NCI-H82 treated with DMSO at 0.1 percent for 48 hours (cell line): ENCODE measurements around the gene PHLDB2.

Source experiments
- DNase-seq: peaks from one replicate; lab custom pipeline; 2025; ENCODE audit not compliant: unreplicated experiment; lab: John Stamatoyannopoulos, UW

The PHLDB2 gene

GRCh38 chr3:111956995-111957734 is 98.1 kb downstream of the PHLDB2 start:
- DNase-seq, result no peak

GRCh38 chr3:111961461-111962164 is 102.5 kb downstream of the PHLDB2 start:
- no peak for DNase-seq

GRCh38 chr3:111963424-111963823 is 104.4 kb downstream of the PHLDB2 start:
- no peak for DNase-seq

- no peak for DNase-seq
Observed at GRCh38 chr3:111965484-111965883, 106.4 kb downstream of the PHLDB2 start.

- no peak for DNase-seq
Observed at GRCh38 chr3:111967068-111967467, 108.0 kb downstream of the PHLDB2 start.

GRCh38 chr3:111967651-111968274 is 108.7 kb downstream of the PHLDB2 start:
- peak; percentile 80 for DNase-seq

- DNase-seq, result no peak
Observed at GRCh38 chr3:111968319-111969054, 109.4 kb downstream of the PHLDB2 start.

- DNase-seq, result no peak
Observed at GRCh38 chr3:111970376-111970775, 111.3 kb downstream of the PHLDB2 start.

GRCh38 chr3:111971533-111972130 is 112.6 kb downstream of the PHLDB2 start:
- DNase-seq, result no peak

- no peak for DNase-seq
Observed at GRCh38 chr3:111972891-111973290, 113.8 kb downstream of the PHLDB2 start.

- DNase-seq, result no peak
Observed at GRCh38 chr3:111975131-111975530, 116.1 kb downstream of the PHLDB2 start.

- DNase-seq, result no peak
Observed at GRCh38 chr3:111976254-111976653, 117.2 kb downstream of the PHLDB2 start.

- peak; percentile 99 for DNase-seq
Observed at GRCh38 chr3:111978583-111979433, 119.7 kb downstream of the PHLDB2 start, which contains the start of gene ABHD10. TSS of gene ABHD10 (plus strand) at chr3:111979026. CDS start at chr3:111979062, 36 bp downstream.

- DNase-seq, result no peak
Observed at GRCh38 chr3:111979434-111980038, 120.5 kb downstream of the PHLDB2 start.

- no peak for DNase-seq
Observed at GRCh38 chr3:111980716-111981456, 121.8 kb downstream of the PHLDB2 start.

GRCh38 chr3:111981457-111981763 is 122.3 kb downstream of the PHLDB2 start:
- DNase-seq, result no peak

GRCh38 chr3:111984636-111985298 is 125.7 kb downstream of the PHLDB2 start:
- DNase-seq, result no peak

- no peak for DNase-seq
Observed at GRCh38 chr3:111986800-111987199, 127.7 kb downstream of the PHLDB2 start.
